ENCODE measurements around the gene SMC1B.

GRCh38 chr22:45381348-45381747 is 32.1 kb downstream of the SMC1B start:
- no peak for TF ChIP-seq POLR2A (IDR thresholded peaks at IDR 0.05; ENCODE audit: low read depth, low read length)
- no peak for TF ChIP-seq TAF1 (IDR thresholded peaks at IDR 0.05; ENCODE audit: borderline replicate concordance, low read depth, low read length)

All from GM12892 (cell line).